NCI-H128 (cell line): ENCODE measurements around the gene PDXP.

Experiments used
- DNase-seq: peaks from one replicate; lab custom pipeline; 2025; ENCODE audit not compliant: unreplicated experiment; lab: John Stamatoyannopoulos, UW

Gene PDXP

DNA sequence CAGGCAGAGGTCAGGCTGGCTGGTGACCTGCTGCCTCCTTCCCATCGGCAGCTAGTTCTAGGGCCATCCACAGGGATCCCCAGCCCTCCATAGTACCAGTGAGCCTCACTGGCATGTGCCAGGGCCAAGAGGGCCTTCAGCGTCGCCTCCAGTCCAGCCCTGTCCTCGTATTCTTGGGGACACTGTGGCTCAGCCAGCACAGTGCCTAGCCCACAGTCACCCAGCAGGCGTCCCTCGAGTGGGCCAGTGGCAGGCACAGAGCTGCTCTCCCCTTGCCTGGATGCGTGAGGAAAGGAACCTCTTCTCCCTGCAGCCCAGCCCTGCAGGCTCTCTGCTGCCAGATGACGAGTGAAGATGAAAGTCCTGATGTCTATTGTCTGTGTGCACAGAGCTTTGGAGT lies 29.7 kb upstream of the PDXP start:
- DNase-seq, result no peak

- DNase-seq, result no peak
Measured at GRCh38 chr22:37629928-37630327, 28.6 kb upstream of the PDXP start.

DNA sequence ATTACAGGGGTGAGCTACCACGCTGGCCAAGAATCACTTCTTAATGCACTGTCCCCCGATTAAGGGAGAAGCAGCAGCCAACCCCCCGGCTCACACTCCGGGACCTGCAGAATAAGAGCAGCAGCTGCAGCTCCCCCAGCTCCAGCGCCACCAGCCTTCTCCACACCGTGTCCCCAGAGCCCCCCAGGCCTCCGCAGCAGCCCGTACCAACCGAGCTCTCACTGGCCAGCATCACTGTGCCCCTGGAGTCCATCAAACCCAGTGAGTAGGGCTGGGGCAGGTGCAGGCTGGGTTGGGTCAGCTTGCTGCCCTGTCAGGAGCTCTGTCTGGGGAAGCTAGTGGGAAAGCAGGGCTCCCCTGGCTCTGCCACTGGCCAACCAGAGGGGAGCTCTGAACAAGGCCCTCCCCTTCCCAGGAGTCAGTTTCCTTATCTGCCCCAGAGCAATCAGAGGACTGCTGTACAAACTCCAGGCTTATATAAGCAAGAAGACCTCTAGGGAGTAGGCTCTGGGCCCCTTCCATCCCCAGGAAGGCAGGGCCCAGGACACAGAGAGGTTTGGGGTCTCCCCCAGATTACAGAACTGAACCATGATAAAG lies 27.6 kb upstream of the PDXP start:
- no peak for DNase-seq

GRCh38 chr22:37631448-37632173 lies 26.9 kb upstream of the PDXP start:
- DNase-seq, result no peak

GRCh38 chr22:37632174-37633088 lies 26.1 kb upstream of the PDXP start:
- DNase-seq, result no peak

- DNase-seq, result no peak
Measured at GRCh38 chr22:37633089-37633624, 25.4 kb upstream of the PDXP start.

DNA sequence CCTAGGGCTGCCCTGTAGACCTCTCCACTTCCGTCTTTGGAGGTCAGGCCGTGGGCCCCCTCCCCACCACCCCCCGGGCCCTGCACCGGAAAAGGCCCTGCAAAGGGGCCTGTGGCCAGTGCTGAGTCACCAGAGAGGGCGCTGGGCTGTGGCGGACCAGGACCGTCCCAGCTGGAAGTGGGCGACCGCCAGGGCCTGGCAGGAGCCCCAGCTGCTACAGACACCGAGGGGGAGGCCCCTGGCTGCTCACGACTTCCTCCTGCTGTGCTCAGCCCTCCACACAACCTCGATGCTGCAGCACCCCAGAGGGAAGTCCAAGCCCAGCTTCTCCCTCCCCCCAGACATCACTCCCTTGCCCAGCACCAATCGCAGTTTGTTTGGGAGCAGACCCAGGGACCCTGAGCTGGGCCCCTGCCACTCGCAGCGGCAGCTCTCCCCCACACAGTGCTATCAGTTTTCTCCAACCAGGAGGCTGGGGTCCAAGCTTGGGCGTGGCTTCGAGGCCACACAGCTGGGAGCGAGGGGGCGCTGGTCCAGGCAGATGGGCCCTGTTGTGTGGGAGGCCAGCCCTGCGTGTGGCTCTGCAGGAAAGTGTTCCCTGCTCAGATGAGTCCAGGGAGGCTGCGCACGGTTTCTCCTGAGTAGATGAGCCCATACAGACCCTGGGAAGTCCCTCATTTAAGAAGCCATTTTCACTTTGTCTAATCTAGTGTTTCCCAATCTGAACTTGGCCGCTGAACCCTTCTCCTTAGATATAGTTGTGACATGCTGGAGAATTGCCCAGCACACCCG lies 24.7 kb upstream of the PDXP start:
- no peak for DNase-seq

DNA sequence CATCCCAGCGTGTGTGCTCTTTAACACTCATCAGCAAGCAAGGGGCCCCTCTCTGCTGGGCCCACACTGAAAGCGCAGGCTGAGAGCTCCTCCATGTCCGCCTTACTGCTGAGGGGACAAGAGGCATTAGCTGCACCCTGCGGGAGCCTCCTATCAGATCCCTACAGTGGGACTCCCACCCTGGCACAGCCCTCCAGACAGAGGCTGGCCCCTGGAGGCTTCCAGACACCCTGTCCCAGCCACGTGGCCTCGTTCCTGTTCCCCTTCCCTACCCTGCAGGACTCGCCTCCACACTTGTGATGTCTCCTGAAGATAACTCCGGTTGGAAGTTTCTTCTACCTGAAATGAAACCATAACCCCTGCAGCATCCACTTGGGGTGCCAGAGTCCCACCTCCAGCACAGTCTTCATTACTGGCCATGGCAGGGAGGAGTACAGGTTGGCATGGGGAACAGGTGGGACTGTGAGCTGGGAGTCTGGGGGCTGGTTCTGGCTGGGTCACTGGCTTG lies 24.1 kb upstream of the PDXP start:
- DNase-seq, result no peak

GRCh38 chr22:37635157-37635556 lies 23.4 kb upstream of the PDXP start:
- DNase-seq, result no peak

DNA sequence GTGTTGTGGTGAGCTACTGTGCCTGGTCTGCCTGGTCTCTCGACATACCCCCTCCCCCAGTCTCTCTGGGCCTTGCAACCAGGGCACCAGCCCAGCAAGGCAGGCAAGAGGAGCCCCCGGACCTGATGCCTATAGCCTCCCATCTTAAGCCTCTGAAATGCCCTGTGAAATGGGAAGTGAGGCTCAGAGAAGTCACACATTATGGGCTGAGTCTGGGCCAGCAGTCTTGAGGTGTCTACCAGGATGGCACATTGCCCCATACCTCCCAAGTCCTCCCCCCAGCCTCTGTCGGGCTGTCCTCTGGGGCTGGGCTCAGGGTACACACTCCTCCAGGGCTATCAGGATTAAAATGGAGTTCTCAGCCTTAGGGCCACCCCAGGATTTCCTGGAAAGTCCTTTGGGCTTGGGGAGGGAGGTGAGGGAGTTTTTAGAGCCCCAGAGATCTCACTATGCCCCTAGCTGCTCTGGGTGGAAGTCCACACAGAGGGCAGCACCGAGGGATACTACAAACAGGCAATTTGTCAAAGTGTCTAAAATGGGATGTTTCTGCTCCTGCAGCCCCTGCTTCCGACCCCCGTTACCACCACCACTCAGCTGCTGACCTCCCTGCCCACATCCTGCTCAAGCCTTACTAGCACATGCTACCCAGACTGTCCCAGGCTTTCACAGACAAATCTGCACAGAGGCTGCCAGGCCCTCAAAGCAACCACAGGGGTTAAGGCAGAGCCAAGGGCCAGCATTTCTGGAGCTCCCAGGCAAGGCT lies 22.2 kb upstream of the PDXP start:
- DNase-seq, result no peak

DNA sequence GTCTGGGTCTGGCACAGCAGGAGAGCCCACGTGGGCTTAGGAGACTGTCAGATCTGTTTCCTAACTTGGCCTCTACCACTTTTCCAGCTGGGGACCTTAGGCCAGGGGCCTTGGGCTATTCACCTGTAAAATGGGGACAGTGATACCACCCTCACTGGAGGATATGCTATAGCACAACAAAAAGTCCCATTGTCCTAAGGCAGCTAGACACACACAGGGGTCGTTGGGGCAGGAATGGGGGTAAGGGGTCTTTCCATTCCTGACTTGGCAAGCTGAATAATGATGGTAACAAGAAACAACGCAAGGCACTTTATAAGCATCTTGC lies 21.6 kb upstream of the PDXP start:
- no peak for DNase-seq

- DNase-seq, result no peak
Measured at GRCh38 chr22:37638391-37639069, 20.0 kb upstream of the PDXP start.

GRCh38 chr22:37639070-37639760 lies 19.3 kb upstream of the PDXP start, which contains the start of gene SH3BP1:
TSS of gene SH3BP1 (plus strand) at chr22:37639669. CDS start at chr22:37639788, 119 bp downstream.
- DNase-seq, result no peak

DNA sequence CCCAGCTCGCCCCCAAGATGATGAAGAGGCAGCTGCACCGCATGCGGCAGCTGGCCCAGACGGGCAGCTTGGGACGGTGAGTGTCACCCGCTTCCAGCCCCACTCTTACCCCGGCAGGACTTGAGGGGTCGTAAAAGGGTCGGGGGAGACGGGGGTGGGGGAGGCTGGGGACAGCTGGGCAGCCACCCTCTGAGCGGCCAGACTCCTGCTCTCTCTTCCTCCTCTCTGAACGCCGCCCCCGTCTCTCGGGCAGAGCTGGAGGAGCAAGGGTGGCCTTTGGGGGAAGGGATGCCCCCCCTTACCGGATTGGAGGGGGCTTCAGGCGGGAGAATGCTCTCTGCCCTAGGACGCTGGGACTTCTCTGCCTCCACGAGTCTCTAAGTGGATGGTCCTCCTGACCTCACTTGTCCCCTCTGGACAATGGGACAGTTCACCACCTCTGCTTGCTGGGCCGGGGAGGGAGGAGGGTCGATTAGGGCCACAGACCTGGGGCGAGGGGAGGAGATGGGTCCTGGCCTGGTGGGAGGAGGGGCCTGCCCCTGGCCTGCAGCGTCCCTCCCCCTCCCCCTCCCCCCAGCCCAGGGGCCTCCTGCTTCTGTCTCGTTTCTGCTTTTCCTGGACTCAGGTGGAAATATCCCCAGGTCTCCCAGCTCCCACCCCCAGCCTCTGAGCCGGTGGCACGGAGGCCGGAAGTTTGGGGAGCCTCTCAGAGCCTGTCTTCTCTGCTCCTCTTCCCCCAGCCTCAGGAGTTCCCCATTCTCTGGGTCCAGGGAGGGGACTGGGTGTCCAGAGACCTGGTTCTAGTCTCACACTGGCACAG lies 18.5 kb upstream of the PDXP start:
- DNase-seq, result no peak

DNA sequence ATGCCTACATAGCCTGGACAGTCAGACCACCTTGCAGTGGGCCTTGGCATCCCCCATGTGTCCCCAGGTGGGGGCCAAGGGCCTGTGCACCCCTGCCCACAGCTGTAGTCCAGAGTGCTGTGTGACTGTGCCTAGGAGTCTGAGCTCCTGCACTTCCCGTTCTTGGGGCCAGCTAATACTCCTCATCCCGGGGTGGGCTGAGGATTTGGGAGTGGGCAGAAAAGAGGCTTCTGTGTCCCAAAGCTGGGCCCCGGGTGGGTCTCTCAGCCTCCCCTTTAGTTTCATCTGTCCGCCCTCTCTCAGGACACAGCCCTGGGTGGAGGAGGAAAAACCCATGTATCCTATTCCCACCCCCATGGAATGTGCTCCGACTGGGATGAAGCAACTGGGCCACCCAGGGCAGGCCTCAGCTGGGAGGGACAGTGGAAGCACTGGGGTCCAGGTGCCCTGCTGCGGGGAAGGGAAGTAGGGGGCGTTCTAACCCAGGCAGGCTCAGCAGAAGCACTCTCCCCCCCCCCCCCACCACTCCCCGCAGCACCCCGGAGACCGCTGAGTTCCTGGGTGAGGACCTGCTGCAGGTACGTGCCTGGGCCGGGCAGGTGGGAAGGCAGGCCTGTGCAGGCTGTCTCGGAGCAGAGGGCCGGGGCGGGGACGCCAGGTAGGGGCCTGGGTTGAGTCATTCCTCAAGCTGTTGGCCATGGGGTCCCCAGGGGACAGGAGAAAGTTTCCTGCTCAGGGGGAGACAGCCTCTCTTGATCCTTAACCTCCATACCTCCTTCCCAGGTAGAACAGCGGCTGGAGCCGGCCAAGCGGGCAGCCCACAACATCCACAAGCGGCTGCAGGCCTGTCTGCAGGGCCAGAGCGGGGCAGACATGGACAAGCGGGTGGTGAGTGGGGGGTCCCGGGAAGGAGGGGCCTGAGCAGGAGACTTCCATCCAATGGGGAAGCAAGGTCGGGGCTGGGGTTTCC lies 17.6 kb upstream of the PDXP start:
- DNase-seq, result no peak

DNA sequence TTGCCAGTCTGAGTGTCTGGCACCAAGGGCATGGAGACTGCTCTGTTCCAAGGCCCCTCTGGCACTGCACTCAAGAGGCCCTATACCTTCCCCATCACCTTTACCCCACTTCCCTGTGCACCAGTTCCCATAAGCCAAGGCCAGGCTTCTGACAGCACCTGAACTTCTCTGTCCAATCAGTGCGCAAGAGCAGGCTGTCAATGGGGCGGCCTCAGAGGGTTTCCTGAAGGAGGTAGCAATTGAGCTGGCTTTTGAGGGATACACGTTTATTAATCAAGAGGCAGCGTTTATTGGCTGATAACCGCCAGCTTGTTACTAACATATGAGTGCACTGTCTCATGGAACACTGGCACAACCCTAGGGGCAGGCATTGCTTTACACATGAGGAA lies 17.0 kb upstream of the PDXP start:
- DNase-seq, result no peak
